Stomach (tissue), 4 donors: ENCODE results near the gene TMEM208.

Experiments used
- CTCF ChIP-seq, 7 experiments: fragments of 450-650 bp in 4 of 7; fragments of 200-600 bp in 3 of 7; sonication (generic) in 3 of 7; IDR thresholded peaks; one replicate each; pipeline ENCODE4 v1.5.1; 2016 to 2019; ENCODE audit warnings: antibody characterized with exemption in 7 of 7, control low read depth in 2 of 7, mild to moderate bottlenecking in 1 of 7
- EP300 ChIP-seq: sonication (generic); formaldehyde crosslinking; IDR thresholded peaks from one replicate; pipeline ENCODE4 v1.6.1; 2017; ENCODE audit warnings: antibody characterized with exemption
- POLR2A ChIP-seq, 4 donors: fragments of 450-650 bp; IDR thresholded peaks; one replicate each; pipeline ENCODE4 v1.6.1; 2016; ENCODE audit warnings: antibody characterized with exemption in 4 of 4, control low read depth in 2 of 4, mild to moderate bottlenecking in 1 of 4, moderate library complexity in 1 of 4
- POLR2AphosphoS5 ChIP-seq, 3 donors: sonication (generic); formaldehyde crosslinking; IDR thresholded peaks; one replicate each; pipeline ENCODE4 v1.6.1; 2016; ENCODE audit warnings: antibody characterized with exemption in 3 of 3

GRCh38 chr16:67245674-67246080, 18.7 kb downstream of the TMEM208 start:
- TF ChIP-seq CTCF (IDR thresholded peaks at IDR 0.05): no peak
- TF ChIP-seq POLR2A (IDR thresholded peaks at IDR 0.05): no peak
- TF ChIP-seq POLR2AphosphoS5 (IDR thresholded peaks at IDR 0.05): no peak
- TF ChIP-seq EP300: no peak
